Osteoblast (primary cell): ENCODE data around the gene TNFAIP2. TPM values are rescaled to one million over a fixed set of nuclear protein-coding genes. Genes with fewer than 3 reads are reported as not detected.

Experiments used
- DNase-seq: peaks from one replicate; pipeline ENCODE4 v3.0.0; 2011; ENCODE audit warnings: low spot score, mixed read lengths; ENCODE audit not compliant: insufficient read length; ENCODE audit errors: missing footprints
- H2AFZ ChIP-seq: 2 replicates; pipeline ENCODE4 v1.6.0; 2011; ENCODE audit warnings: mild to moderate bottlenecking, low read length
- H3K27ac ChIP-seq: 2 replicates; pipeline ENCODE4 v1.5.1; 2011; ENCODE audit warnings: mild to moderate bottlenecking, low read depth, low read length, moderate library complexity
- H3K27me3 ChIP-seq: 2 replicates; pipeline ENCODE4 v1.6.0; 2012; ENCODE audit warnings: mild to moderate bottlenecking, control low read depth, inconsistent platforms, low read length, moderate library complexity; ENCODE audit not compliant: insufficient read depth
- H3K36me3 ChIP-seq: 2 replicates; pipeline ENCODE4 v1.5.1; 2011; ENCODE audit warnings: mild to moderate bottlenecking, low read length, control low read depth, moderate library complexity; ENCODE audit not compliant: insufficient read depth
- H3K4me1 ChIP-seq: 2 replicates; pipeline ENCODE4 v1.5.1; 2011; ENCODE audit warnings: mild to moderate bottlenecking, low read length, control low read depth, moderate library complexity; ENCODE audit not compliant: insufficient read depth
- H3K4me2 ChIP-seq: 2 replicates; pipeline ENCODE4 v1.6.0; 2011; ENCODE audit warnings: mild to moderate bottlenecking, low read length; ENCODE audit not compliant: insufficient read depth
- H3K4me3 ChIP-seq: fragments of 200-600 bp; sonication (generic); 3 replicates; pipeline ENCODE4 v1.5.1; 2012; ENCODE audit warnings: mild to moderate bottlenecking, low read length, inconsistent platforms; ENCODE audit not compliant: insufficient read depth
- H3K79me2 ChIP-seq: 2 replicates; pipeline ENCODE4 v1.6.0; 2012; ENCODE audit warnings: mild to moderate bottlenecking, low read length, control low read depth, inconsistent platforms; ENCODE audit not compliant: insufficient read depth
- H3K9me3 ChIP-seq: 2 replicates; pipeline ENCODE4 v1.5.1; 2011; ENCODE audit warnings: low read depth, low read length, control low read depth
- H4K20me1 ChIP-seq: 2 replicates; pipeline ENCODE4 v1.6.0; 2012; ENCODE audit warnings: mild to moderate bottlenecking, low read length, control low read depth; ENCODE audit not compliant: insufficient read depth
- total RNA-seq: library from RNA; depleted of rRNA; stranded (reverse); fragments of >200 nt; gene quantifications from 2 replicates; pipeline ENCODE4 v1.2.3, GENCODE V29; 2012
- TF ChIP-seq, protein P1 (sequence below): IDR thresholded peaks from 2 replicates; pipeline ENCODE4 v1.5.1; 2011; ENCODE audit warnings: mild to moderate bottlenecking, low read depth, low read length, moderate library complexity; ENCODE audit errors: extremely low read depth

Gene TNFAIP2
- total RNA-seq, 1 donor, result 60.1 TPM

DNA sequence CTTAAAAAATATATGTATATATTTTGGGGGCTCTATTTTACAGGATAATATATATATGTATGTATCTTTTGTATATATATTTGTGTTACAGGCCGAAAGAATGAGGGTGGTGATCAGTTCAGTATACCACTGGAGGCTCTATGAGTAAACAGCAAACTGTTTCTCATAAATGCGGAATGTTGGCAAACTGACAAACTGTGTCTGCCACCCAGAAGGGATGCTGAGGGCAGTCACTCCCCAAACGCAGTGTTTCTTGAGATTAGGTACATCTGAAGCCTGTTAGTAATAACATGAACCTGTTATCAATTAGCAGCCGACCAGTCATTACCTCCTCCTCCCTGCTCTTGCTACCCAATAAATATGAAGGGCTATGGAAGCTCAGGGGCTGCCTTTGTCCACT, 20.8 kb downstream of the TNFAIP2 start:
- TF ChIP-seq, protein P1, sequence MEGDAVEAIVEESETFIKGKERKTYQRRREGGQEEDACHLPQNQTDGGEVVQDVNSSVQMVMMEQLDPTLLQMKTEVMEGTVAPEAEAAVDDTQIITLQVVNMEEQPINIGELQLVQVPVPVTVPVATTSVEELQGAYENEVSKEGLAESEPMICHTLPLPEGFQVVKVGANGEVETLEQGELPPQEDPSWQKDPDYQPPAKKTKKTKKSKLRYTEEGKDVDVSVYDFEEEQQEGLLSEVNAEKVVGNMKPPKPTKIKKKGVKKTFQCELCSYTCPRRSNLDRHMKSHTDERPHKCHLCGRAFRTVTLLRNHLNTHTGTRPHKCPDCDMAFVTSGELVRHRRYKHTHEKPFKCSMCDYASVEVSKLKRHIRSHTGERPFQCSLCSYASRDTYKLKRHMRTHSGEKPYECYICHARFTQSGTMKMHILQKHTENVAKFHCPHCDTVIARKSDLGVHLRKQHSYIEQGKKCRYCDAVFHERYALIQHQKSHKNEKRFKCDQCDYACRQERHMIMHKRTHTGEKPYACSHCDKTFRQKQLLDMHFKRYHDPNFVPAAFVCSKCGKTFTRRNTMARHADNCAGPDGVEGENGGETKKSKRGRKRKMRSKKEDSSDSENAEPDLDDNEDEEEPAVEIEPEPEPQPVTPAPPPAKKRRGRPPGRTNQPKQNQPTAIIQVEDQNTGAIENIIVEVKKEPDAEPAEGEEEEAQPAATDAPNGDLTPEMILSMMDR, result no peak
- Histone ChIP-seq H3K27ac (no peak overlapping the region), H3K4me1 (peaks cover 3% of the 10 kb centered on the region), H4K20me1 (no peaks in the 10 kb centered on the region), H3K4me2 (no peak overlapping the region), H3K27me3 (peaks cover 5% of the 10 kb centered on the region), H3K4me3 (no peak overlapping the region), H3K36me3 (no peaks in the 10 kb centered on the region), H3K9me3 (no peaks in the 10 kb centered on the region), H2AFZ (no peak overlapping the region), H3K79me2 (no peaks in the 10 kb centered on the region)
- DNase-seq, result no peak

DNA sequence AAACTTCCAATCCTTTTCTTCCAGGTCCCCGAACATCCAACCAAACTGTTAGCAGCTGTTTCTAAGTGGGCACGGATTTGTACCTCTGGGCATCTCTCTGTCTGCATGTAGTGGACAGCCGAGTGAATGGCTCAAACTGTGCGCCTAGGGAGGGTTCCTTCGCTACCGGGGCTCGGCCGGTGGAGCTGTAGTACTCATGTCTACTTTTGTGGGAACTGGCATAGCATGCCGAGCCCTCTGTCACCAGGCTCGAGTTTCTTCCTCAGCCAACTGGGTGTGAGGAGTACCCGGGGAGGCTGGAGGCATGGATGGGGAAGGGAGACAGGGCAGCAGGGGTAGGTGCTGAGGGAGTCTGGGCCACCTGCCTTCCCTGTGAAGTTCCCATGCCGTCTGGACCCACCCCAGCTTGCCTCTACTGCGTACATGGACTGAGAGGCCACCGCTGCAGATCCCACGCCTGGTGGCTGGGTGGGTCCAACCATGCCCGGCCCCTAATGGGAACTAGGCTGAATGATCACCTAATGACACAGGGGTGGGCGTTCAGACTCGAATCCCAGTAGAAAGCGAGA, 23.0 kb downstream of the TNFAIP2 start:
- Histone ChIP-seq H3K9me3 (no peaks in the 10 kb centered on the region), H3K27me3 (peaks cover 5% of the 10 kb centered on the region), H3K4me2 (no peak overlapping the region), H3K4me3 (no peak overlapping the region), H3K27ac (no peak overlapping the region), H3K36me3 (no peaks in the 10 kb centered on the region), H3K4me1 (peaks cover 3% of the 10 kb centered on the region), H2AFZ (no peak overlapping the region), H3K79me2 (no peaks in the 10 kb centered on the region), H4K20me1 (no peaks in the 10 kb centered on the region)
- no peak for DNase-seq
- TF ChIP-seq, protein P1, result no peak

DNA sequence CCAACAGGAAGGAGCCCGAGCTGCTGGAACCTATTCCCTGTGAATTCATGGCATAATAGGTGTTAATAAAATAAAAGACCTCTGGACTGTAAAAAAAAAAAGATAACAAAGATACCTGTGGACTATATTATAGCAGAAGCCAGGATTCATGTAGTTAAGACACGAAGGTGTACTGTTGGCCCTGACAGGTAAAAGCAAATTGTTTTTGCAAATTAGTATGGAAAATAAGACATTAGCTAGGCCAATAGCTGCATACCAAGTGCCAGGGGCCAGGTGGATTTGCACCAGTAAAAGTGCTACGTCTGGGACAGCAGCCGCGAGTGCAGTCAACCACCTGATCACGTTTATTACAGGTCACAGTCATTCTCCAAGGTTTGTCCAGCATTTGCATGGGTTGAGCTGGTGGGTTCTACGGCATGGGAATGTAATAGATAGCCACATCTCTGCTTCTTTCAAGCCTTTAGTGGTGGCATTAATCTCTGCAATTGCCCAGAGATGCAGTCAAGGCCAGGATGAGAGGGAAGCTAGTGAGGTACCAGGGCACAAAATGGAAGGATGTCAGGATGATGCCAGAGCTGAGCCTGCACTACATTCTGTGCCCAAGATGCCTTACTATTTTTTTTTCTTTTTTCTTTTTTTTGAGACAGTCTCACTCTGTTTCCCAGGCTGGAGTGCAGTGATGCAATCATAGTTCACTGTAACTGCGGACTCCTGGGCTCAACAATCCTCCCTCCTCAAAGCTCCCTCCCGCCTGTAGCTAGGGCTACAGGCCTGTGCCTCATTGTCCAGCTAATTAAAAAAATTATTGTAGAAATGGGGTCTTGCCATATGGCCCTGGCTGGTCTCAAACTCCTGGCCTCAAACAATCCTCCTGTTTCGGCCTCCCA, 26.3 kb downstream of the TNFAIP2 start:
- no peaks in the 10 kb centered on the region for H4K20me1 ChIP-seq
- peaks cover 7% of the 10 kb centered on the region for H3K27me3 ChIP-seq
- H3K36me3 ChIP-seq, result no peaks in the 10 kb centered on the region
- H3K9me3 ChIP-seq, result no peaks in the 10 kb centered on the region
- no peak overlapping the region for H3K27ac ChIP-seq
- H3K79me2 ChIP-seq, result no peaks in the 10 kb centered on the region
- no peak overlapping the region for H3K4me2 ChIP-seq
- TF ChIP-seq, protein P1, result no peak
- no peak for DNase-seq
- H3K4me1 ChIP-seq, result no peaks in the 10 kb centered on the region
- no peak overlapping the region for H3K4me3 ChIP-seq
- no peak overlapping the region for H2AFZ ChIP-seq

DNA sequence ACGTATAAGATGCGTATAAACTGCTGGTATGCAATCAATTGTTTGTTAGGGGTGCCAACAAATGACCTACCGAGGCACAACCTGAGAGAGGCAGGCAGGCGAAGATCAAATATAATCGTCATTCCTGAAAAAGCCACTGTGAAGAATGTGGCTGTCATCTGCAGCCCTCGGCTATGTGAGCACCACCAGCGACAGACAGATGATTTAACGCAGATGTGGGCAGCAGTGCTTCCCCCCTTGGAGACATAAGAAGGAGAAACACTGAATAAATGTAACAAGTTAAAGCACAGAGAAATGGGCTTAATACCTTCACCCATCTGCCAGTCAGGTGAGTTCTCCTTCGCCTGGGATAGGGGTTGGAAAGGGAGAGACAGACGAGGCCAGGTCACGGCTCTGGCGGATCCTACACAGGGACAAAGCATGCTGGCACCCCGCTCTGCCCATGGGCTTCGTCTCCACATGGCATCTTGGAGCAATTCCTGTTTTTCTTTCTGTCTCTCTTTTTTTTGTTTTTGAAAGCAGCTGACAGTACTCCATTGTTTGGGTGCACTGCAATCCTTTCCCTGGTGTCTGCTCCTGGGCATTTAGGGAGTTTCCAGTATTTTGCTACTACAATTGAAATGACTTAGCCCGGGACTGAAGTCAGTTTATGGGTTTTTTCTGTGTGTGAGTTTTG, 28.1 kb downstream of the TNFAIP2 start:
- no peaks in the 10 kb centered on the region for H4K20me1 ChIP-seq
- H3K27me3 ChIP-seq, result peaks cover 7% of the 10 kb centered on the region
- H3K4me3 ChIP-seq, result no peak overlapping the region
- no peaks in the 10 kb centered on the region for H3K9me3 ChIP-seq
- H3K4me2 ChIP-seq, result no peak overlapping the region
- no peak overlapping the region for H2AFZ ChIP-seq
- TF ChIP-seq, protein P1, result no peak
- no peaks in the 10 kb centered on the region for H3K36me3 ChIP-seq
- no peaks in the 10 kb centered on the region for H3K79me2 ChIP-seq
- no peak overlapping the region for H3K27ac ChIP-seq
- no peak for DNase-seq
- peaks cover 4% of the 10 kb centered on the region for H3K4me1 ChIP-seq
